Activated T-helper 1 cell treated with anti-CD3 and anti-CD28 coated beads, Interleukin-2, amount 50 U/mL, for 16 hours (primary cell): Measurements from ENCODE around the gene HOOK1.
"Not testable (repeated sequence)": the region's sequence is repeated elsewhere in the genome, so short reads cannot be mapped to it uniquely, and the experiment has no call there.

Experiments used
- DNase-seq, 2 donors: peaks; one replicate each; pipeline ENCODE4 v3.0.0-alpha.2; 2020; ENCODE audit warnings: low read depth in 1 of 2, low spot score in 1 of 2

Gene HOOK1

GRCh38 chr1:59819566-59820438, 5.1 kb downstream of the HOOK1 start:
- no peak for DNase-seq

- DNase-seq = no peak
Measured at GRCh38 chr1:59827055-59827643, 12.4 kb downstream of the HOOK1 start.

- DNase-seq = no peak
Measured at GRCh38 chr1:59828160-59828559, 13.4 kb downstream of the HOOK1 start.

DNA sequence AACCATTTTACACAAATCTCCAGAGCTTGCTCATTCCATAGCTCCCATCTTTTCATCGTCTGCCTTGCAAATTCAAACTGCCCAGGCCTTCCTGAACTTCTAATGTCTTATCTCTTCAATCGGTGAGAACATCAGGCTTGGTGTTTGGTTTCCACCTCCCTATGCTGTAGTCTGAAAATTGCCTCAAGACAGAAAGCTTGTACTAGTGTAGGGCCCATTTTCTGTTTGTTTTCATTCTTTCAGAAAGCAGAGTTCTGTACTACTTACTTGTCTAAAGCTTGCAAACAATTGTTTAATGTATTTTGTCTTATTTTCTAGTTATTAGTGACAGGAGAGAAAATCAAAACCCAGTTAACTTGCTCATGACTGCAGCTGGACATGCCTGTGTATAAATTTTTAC, 16.8 kb downstream of the HOOK1 start:
- DNase-seq = no peak

- no peak for DNase-seq
Measured at GRCh38 chr1:59833022-59833421, 18.3 kb downstream of the HOOK1 start.

GRCh38 chr1:59833991-59834390, 19.2 kb downstream of the HOOK1 start:
- no peak for DNase-seq

- not testable (repeated sequence) for DNase-seq
Measured at GRCh38 chr1:59837857-59838256, 23.1 kb downstream of the HOOK1 start.

- DNase-seq = no peak
Measured at GRCh38 chr1:59845091-59845490, 30.3 kb downstream of the HOOK1 start.

- no peak for DNase-seq
Measured at GRCh38 chr1:59846209-59846894, 31.6 kb downstream of the HOOK1 start.

DNA sequence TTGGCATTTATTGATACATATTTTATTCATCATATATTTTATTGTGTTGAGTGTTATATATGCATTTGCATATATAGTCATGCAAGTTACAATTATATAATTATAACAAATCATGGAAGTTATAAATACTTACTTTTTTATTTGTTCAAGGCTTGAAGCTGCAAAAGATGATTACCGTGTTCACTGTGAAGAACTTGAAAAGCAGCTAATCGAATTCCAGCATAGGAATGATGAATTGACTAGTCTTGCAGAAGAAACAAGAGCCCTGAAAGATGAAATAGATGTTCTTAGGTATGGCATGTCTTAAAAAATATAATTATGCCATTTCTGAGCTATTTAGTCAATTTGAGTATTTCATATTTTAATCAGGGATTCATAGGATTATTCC, 32.1 kb downstream of the HOOK1 start:
- DNase-seq = no peak

DNA sequence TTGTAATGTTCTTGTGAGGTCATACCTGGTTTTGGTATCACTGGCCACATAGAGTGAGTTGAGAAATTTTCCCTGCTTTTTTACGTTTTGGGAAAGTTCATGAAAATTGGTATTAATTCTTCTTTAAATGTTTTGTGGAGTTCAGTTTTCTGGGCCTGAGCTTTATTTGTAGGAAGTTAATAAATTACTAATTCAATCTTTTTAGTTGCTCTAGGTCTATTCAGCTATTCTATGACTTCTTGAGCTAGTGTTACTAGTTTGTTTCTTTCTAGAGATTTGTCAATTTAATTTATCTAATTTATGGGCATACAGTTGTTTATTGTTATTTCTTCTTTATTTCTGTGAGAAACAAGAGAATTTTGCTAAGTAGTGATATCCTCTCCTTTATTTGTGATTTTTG, 37.4 kb downstream of the HOOK1 start:
- DNase-seq = no peak

DNA sequence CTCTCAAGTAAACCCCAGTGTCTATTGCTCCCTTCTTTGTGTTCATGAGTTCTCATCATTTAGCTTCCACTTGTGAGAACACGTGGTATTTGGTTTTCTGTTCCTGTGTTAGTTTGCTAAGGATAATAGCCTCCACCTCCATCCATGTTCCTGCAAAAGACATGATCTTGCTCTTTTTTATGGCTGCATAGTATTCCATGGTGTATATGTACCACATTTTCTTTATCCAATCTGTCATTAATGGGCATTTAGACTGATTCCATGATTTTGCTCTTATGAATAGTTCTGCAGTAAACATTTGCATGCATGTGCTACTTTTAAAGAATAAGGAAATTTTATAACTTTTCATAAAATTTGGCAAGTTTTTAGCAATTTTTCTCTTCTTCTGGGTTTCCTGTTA, 40.5 kb downstream of the HOOK1 start:
- not testable (repeated sequence) for DNase-seq

GRCh38 chr1:59856725-59857338, 42.1 kb downstream of the HOOK1 start:
- no peak for DNase-seq

- no peak for DNase-seq
Measured at GRCh38 chr1:59857679-59858354, 43.1 kb downstream of the HOOK1 start.

DNA sequence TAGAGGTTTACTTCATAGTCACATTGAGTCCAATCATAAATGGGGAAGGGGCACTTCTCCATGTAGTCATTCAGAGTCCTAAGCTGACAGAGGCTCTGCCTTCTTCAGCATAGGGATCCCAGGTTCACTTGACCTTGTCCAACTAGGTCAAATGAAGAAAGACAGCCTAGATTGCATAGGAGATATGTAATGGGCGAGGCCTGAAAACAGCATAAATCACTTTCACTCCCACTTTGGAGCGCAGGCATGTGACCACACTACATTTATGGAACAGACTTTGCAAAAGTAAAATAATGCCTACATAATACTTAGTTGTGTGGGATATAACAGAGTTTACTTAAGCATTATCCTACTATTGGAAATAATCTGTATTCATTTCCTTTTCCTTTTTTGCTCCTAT, 51.7 kb downstream of the HOOK1 start:
- no peak for DNase-seq

GRCh38 chr1:59871746-59872145, 57.0 kb downstream of the HOOK1 start:
- DNase-seq = no peak

- DNase-seq = no peak
Measured at GRCh38 chr1:59877108-59877682, 62.4 kb downstream of the HOOK1 start.

DNA sequence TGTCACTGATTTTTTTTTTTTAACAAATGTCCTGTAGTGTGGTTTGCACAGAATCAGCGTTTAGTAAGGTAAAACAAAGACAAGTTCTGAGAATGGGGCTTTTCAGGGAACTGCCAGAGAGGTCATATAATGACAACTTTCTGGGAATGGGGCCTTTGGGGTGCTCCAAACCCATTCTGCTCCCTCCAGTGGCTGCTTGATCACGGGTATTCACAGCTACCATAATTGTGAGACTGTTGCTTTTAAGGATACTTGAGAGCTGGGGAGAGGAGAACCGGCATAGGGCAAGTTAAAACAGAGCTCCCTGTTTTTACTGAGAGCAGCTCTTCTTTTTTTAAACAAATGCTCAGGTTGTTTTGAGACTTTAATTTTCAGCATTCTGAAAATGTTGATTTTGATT, 63.6 kb downstream of the HOOK1 start:
- no peak for DNase-seq

GRCh38 chr1:59879574-59879973, 64.8 kb downstream of the HOOK1 start:
- no peak for DNase-seq

DNA sequence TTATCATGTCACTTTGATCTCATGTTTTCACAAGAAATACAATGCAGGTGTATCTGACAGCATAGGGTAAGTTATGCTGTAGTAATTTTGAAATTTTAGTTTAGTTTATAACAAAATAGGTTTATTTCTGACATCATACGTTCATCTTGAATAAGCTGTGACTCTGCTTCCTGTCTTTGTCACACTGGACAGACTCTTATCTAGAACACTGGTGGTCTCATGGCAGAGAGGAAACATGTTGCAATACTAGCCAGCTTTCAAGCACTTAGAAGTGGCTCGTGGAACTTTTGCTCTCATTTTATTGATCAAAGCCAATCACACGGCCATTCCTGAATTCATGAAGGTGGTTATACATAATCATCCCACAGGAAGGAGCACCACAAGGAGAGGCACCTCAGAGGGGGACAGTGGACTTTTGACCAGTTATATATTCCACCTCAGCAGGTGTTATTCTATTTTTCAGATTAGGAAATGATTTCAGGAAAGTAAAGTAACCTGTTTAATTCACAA, 65.3 kb downstream of the HOOK1 start:
- no peak for DNase-seq

DNA sequence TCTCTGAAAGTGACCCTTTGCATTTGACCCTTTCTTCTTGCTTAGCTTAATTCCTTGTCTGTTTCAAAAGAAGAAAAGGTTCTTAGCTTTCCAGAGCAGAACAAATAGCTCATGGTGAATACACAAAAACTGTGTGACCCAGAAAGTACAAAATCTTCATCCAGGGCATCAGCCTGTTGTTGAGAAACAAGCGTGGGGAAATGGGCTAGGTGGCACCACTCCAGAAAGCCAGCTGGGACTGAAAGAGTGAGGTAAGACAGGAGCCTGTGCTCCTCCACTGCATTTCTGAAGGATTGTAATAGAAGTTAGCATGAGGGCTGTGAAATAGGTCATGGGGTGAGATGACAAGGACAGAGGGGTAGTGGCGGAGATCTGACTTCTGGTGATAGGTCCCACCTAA, 66.0 kb downstream of the HOOK1 start:
- no peak for DNase-seq
